Esophagus squamous epithelium (tissue), 4 donors: Measurements from ENCODE around the gene CLCNKB.

Source experiments
- CTCF ChIP-seq, 6 experiments: fragments of 450-650 bp in 4 of 6; fragments of 200-600 bp in 2 of 6; sonication (generic) in 2 of 6; IDR thresholded peaks; one replicate each; pipeline ENCODE4 v1.5.1; 2016 to 2019; ENCODE audit warnings: antibody characterized with exemption in 6 of 6, mild to moderate bottlenecking in 4 of 6, moderate library complexity in 4 of 6
- POLR2A ChIP-seq, 4 donors: fragments of 450-650 bp; IDR thresholded peaks; one replicate each; pipeline ENCODE4 v1.6.1; 2017; ENCODE audit warnings: antibody characterized with exemption in 4 of 4, mild to moderate bottlenecking in 4 of 4, moderate library complexity in 3 of 4

GRCh38 chr1:16087733-16088132, 44.2 kb downstream of the CLCNKB start:
- TF ChIP-seq CTCF (IDR thresholded peaks at IDR 0.05) (no peak), POLR2A (IDR thresholded peaks at IDR 0.05) (no peak)
